Measurements from ENCODE around the gene HNF4A.

HNF4A gene

GRCh38 chr20:44390280-44390679, 34.8 kb downstream of the HNF4A start:
- H3K27ac ChIP-seq (ENCODE audit: insufficient read depth, low read depth, low read length, poor library complexity, severe bottlenecking), result no peak overlapping the region
- H3K4me3 ChIP-seq (ENCODE audit: insufficient read depth, low read depth, low read length), result no peak overlapping the region
- H3K9me3 ChIP-seq (ENCODE audit: control insufficient read depth, low read length), result no peaks in the 10 kb centered on the region
- H3K36me3 ChIP-seq (ENCODE audit: control insufficient read depth, insufficient read depth, low read length), result no peaks in the 10 kb centered on the region
- no peaks in the 10 kb centered on the region for H3K4me1 ChIP-seq (ENCODE audit: control insufficient read depth, insufficient read depth, low read length)
- WGBS, 2 experiments, result 65 to 74% methylated on average over 5 of the region's 5 CpGs
- no peaks in the 10 kb centered on the region for H3K27me3 ChIP-seq (ENCODE audit: control insufficient read depth, insufficient read depth, low read length, poor library complexity, severe bottlenecking)

GRCh38 chr20:44392088-44392775, 36.7 kb downstream of the HNF4A start:
- Histone ChIP-seq H3K4me3 (ENCODE audit: insufficient read depth, low read depth, low read length) (no peak overlapping the region), H3K4me1 (ENCODE audit: control insufficient read depth, insufficient read depth, low read length) (no peaks in the 10 kb centered on the region), H3K27ac (ENCODE audit: insufficient read depth, low read depth, low read length, poor library complexity, severe bottlenecking) (no peak overlapping the region), H3K36me3 (ENCODE audit: control insufficient read depth, insufficient read depth, low read length) (no peaks in the 10 kb centered on the region), H3K27me3 (ENCODE audit: control insufficient read depth, insufficient read depth, low read length, poor library complexity, severe bottlenecking) (no peaks in the 10 kb centered on the region), H3K9me3 (ENCODE audit: control insufficient read depth, low read length) (no peaks in the 10 kb centered on the region)
- WGBS, 2 experiments, result 90 to 94% methylated on average over 7 to 8 of the region's 8 CpGs

GRCh38 chr20:44392776-44393607, 37.5 kb downstream of the HNF4A start:
- Histone ChIP-seq H3K27me3 (ENCODE audit: control insufficient read depth, insufficient read depth, low read length, poor library complexity, severe bottlenecking) (no peaks in the 10 kb centered on the region), H3K4me3 (ENCODE audit: insufficient read depth, low read depth, low read length) (no peak overlapping the region), H3K27ac (ENCODE audit: insufficient read depth, low read depth, low read length, poor library complexity, severe bottlenecking) (no peak overlapping the region), H3K9me3 (ENCODE audit: control insufficient read depth, low read length) (no peaks in the 10 kb centered on the region), H3K36me3 (ENCODE audit: control insufficient read depth, insufficient read depth, low read length) (no peaks in the 10 kb centered on the region), H3K4me1 (ENCODE audit: control insufficient read depth, insufficient read depth, low read length) (no peaks in the 10 kb centered on the region)
- 85 to 89% methylated on average over 5 of the region's 5 CpGs for WGBS, 2 experiments

- no peaks in the 10 kb centered on the region for H3K27me3 ChIP-seq (ENCODE audit: control insufficient read depth, insufficient read depth, low read length, poor library complexity, severe bottlenecking)
- no peak overlapping the region for H3K27ac ChIP-seq (ENCODE audit: insufficient read depth, low read depth, low read length, poor library complexity, severe bottlenecking)
- no peaks in the 10 kb centered on the region for H3K4me1 ChIP-seq (ENCODE audit: control insufficient read depth, insufficient read depth, low read length)
- H3K4me3 ChIP-seq (ENCODE audit: insufficient read depth, low read depth, low read length), result no peak overlapping the region
- no peaks in the 10 kb centered on the region for H3K36me3 ChIP-seq (ENCODE audit: control insufficient read depth, insufficient read depth, low read length)
- WGBS, 2 experiments, result 90% methylated on average over 9 of the region's 9 CpGs
- no peaks in the 10 kb centered on the region for H3K9me3 ChIP-seq (ENCODE audit: control insufficient read depth, low read length)
These were observed 38.3 kb downstream of the HNF4A start for GRCh38 chr20:44393608-44394451.

- no peaks in the 10 kb centered on the region for H3K36me3 ChIP-seq (ENCODE audit: control insufficient read depth, insufficient read depth, low read length)
- no peaks in the 10 kb centered on the region for H3K4me1 ChIP-seq (ENCODE audit: control insufficient read depth, insufficient read depth, low read length)
- no peak overlapping the region for H3K4me3 ChIP-seq (ENCODE audit: insufficient read depth, low read depth, low read length)
- 94% methylated on average over 2 of the region's 2 CpGs for WGBS, 2 experiments
- H3K27ac ChIP-seq (ENCODE audit: insufficient read depth, low read depth, low read length, poor library complexity, severe bottlenecking), result no peak overlapping the region
- H3K27me3 ChIP-seq (ENCODE audit: control insufficient read depth, insufficient read depth, low read length, poor library complexity, severe bottlenecking), result no peaks in the 10 kb centered on the region
- H3K9me3 ChIP-seq (ENCODE audit: control insufficient read depth, low read length), result no peaks in the 10 kb centered on the region
These were observed 38.9 kb downstream of the HNF4A start for GRCh38 chr20:44394452-44394701.

- H3K4me1 ChIP-seq (ENCODE audit: control insufficient read depth, insufficient read depth, low read length), result no peaks in the 10 kb centered on the region
- 91 to 95% methylated on average over 15 of the region's 15 CpGs for WGBS, 2 experiments
- no peak overlapping the region for H3K4me3 ChIP-seq (ENCODE audit: insufficient read depth, low read depth, low read length)
- no peak overlapping the region for H3K27ac ChIP-seq (ENCODE audit: insufficient read depth, low read depth, low read length, poor library complexity, severe bottlenecking)
- H3K9me3 ChIP-seq (ENCODE audit: control insufficient read depth, low read length), result no peaks in the 10 kb centered on the region
- no peaks in the 10 kb centered on the region for H3K27me3 ChIP-seq (ENCODE audit: control insufficient read depth, insufficient read depth, low read length, poor library complexity, severe bottlenecking)
- no peaks in the 10 kb centered on the region for H3K36me3 ChIP-seq (ENCODE audit: control insufficient read depth, insufficient read depth, low read length)
These were observed 39.4 kb downstream of the HNF4A start for GRCh38 chr20:44394702-44395460.

GRCh38 chr20:44395461-44396340, 40.2 kb downstream of the HNF4A start:
- 87 to 88% methylated on average over 11 of the region's 11 CpGs for WGBS, 2 experiments

GRCh38 chr20:44396369-44397130, 41.1 kb downstream of the HNF4A start:
- peaks cover 5% of the 10 kb centered on the region for H3K4me1 ChIP-seq (ENCODE audit: control insufficient read depth, insufficient read depth, low read length)
- 68 to 71% methylated on average over 8 of the region's 8 CpGs for WGBS, 2 experiments
- no peaks in the 10 kb centered on the region for H3K9me3 ChIP-seq (ENCODE audit: control insufficient read depth, low read length)
- peaks cover 6% of the 10 kb centered on the region for H3K27me3 ChIP-seq (ENCODE audit: control insufficient read depth, insufficient read depth, low read length, poor library complexity, severe bottlenecking)
- no peak overlapping the region for H3K27ac ChIP-seq (ENCODE audit: insufficient read depth, low read depth, low read length, poor library complexity, severe bottlenecking)
- H3K36me3 ChIP-seq (ENCODE audit: control insufficient read depth, insufficient read depth, low read length), result peaks cover 4% of the 10 kb centered on the region
- H3K4me3 ChIP-seq (ENCODE audit: insufficient read depth, low read depth, low read length), result no peak overlapping the region

More at GRCh38 chr20:44395461-44396340, 40.2 kb downstream of the HNF4A start:
- no peaks in the 10 kb centered on the region for H3K9me3 ChIP-seq (ENCODE audit: control insufficient read depth, low read length)
- no peaks in the 10 kb centered on the region for H3K4me1 ChIP-seq (ENCODE audit: control insufficient read depth, insufficient read depth, low read length)
- H3K4me3 ChIP-seq (ENCODE audit: insufficient read depth, low read depth, low read length), result no peak overlapping the region
- no peaks in the 10 kb centered on the region for H3K27me3 ChIP-seq (ENCODE audit: control insufficient read depth, insufficient read depth, low read length, poor library complexity, severe bottlenecking)
- H3K27ac ChIP-seq (ENCODE audit: insufficient read depth, low read depth, low read length, poor library complexity, severe bottlenecking), result no peak overlapping the region
- no peaks in the 10 kb centered on the region for H3K36me3 ChIP-seq (ENCODE audit: control insufficient read depth, insufficient read depth, low read length)

GRCh38 chr20:44398335-44398734, 42.8 kb downstream of the HNF4A start:
- Histone ChIP-seq H3K4me3 (ENCODE audit: insufficient read depth, low read depth, low read length) (no peak overlapping the region), H3K36me3 (ENCODE audit: control insufficient read depth, insufficient read depth, low read length) (peaks cover 4% of the 10 kb centered on the region), H3K27ac (ENCODE audit: insufficient read depth, low read depth, low read length, poor library complexity, severe bottlenecking) (no peak overlapping the region), H3K27me3 (ENCODE audit: control insufficient read depth, insufficient read depth, low read length, poor library complexity, severe bottlenecking) (peaks cover 6% of the 10 kb centered on the region), H3K9me3 (ENCODE audit: control insufficient read depth, low read length) (no peaks in the 10 kb centered on the region), H3K4me1 (ENCODE audit: control insufficient read depth, insufficient read depth, low read length) (peaks cover 5% of the 10 kb centered on the region)
- 93 to 94% methylated on average over 2 of the region's 2 CpGs for WGBS, 2 experiments
